H9 (cell line): Measurements from ENCODE around the gene NEMP1. TPM values are rescaled to one million over a fixed set of nuclear protein-coding genes. Genes with fewer than 3 reads are reported as not detected.

Source experiments
- DNase-seq: peaks from one replicate; pipeline ENCODE4 v3.0.0-alpha.2; 2017
- H2AFZ ChIP-seq: one replicate; pipeline ENCODE4 v1.6.1; 2013; ENCODE audit warnings: mild to moderate bottlenecking, low read length, control low read depth, moderate library complexity
- H2AK5ac ChIP-seq: 2 replicates; pipeline ENCODE4 v1.6.1; 2013; ENCODE audit warnings: low read length, control low read depth, mixed read lengths; ENCODE audit not compliant: insufficient read length
- H2BK120ac ChIP-seq: one replicate; pipeline ENCODE4 v1.6.1; 2013; ENCODE audit warnings: low read depth, mild to moderate bottlenecking, low read length, control low read depth, inconsistent platforms; ENCODE audit not compliant: poor library complexity, severe bottlenecking
- H2BK12ac ChIP-seq: 2 replicates; pipeline ENCODE4 v1.6.1; 2013; ENCODE audit warnings: low read length, control low read depth, mixed read lengths, low read depth; ENCODE audit not compliant: insufficient read length
- H2BK15ac ChIP-seq: 2 replicates; pipeline ENCODE4 v1.6.1; 2013; ENCODE audit warnings: low read depth, low read length, control low read depth
- H2BK20ac ChIP-seq: one replicate; pipeline ENCODE4 v1.6.1; 2013; ENCODE audit warnings: low read depth, mild to moderate bottlenecking, low read length, control low read depth, inconsistent platforms; ENCODE audit not compliant: poor library complexity, severe bottlenecking
- H2BK5ac ChIP-seq: 2 replicates; pipeline ENCODE4 v1.6.1; 2013; ENCODE audit warnings: low read length, control low read depth, mixed read lengths; ENCODE audit not compliant: insufficient read length
- H3K14ac ChIP-seq: 2 replicates; pipeline ENCODE4 v1.6.1; 2013; ENCODE audit warnings: low read length, control low read depth; ENCODE audit not compliant: insufficient read depth
- H3K18ac ChIP-seq: 2 replicates; pipeline ENCODE4 v1.6.1; 2013; ENCODE audit warnings: low read depth, mild to moderate bottlenecking, mixed read lengths, low read length, control low read depth; ENCODE audit not compliant: insufficient read length
- H3K23ac ChIP-seq: 2 replicates; pipeline ENCODE4 v1.6.1; 2013; ENCODE audit warnings: low read length, control low read depth, mixed read lengths, low read depth; ENCODE audit not compliant: insufficient read length
- H3K23me2 ChIP-seq: 2 replicates; pipeline ENCODE4 v1.6.1; 2013; ENCODE audit warnings: low read depth, mild to moderate bottlenecking, mixed read lengths, low read length, control low read depth; ENCODE audit not compliant: insufficient read length, poor library complexity, severe bottlenecking
- H3K27ac ChIP-seq: 2 replicates; pipeline ENCODE4 v1.5.1; 2013; ENCODE audit warnings: low read length, control low read depth, mixed read lengths, low read depth; ENCODE audit not compliant: insufficient read length
- H3K27me3 ChIP-seq: 2 replicates; pipeline ENCODE4 v1.6.1; 2013; ENCODE audit warnings: low read length, control low read depth, inconsistent platforms; ENCODE audit not compliant: insufficient read depth
- H3K4ac ChIP-seq: 2 replicates; pipeline ENCODE4 v1.6.1; 2013; ENCODE audit warnings: low read depth, mild to moderate bottlenecking, control low read depth, inconsistent platforms, low read length, moderate library complexity
- H3K4me1 ChIP-seq: 2 replicates; pipeline ENCODE4 v1.6.1; 2013; ENCODE audit warnings: low read length, control low read depth, inconsistent platforms; ENCODE audit not compliant: insufficient read depth
- H3K4me2 ChIP-seq: 2 replicates; pipeline ENCODE4 v1.6.1; 2013; ENCODE audit warnings: low read length, control low read depth, mixed read lengths; ENCODE audit not compliant: insufficient read length, insufficient read depth
- H3K56ac ChIP-seq: 2 replicates; pipeline ENCODE4 v1.6.1; 2013; ENCODE audit warnings: low read depth, mild to moderate bottlenecking, mixed read lengths, low read length, control low read depth; ENCODE audit not compliant: insufficient read length
- H3K79me1 ChIP-seq: 2 replicates; pipeline ENCODE4 v1.6.1; 2013; ENCODE audit warnings: low read depth, mild to moderate bottlenecking, moderate library complexity, low read length, control low read depth, inconsistent platforms; ENCODE audit not compliant: insufficient read depth, poor library complexity, severe bottlenecking
- H3K79me2 ChIP-seq: 2 replicates; pipeline ENCODE4 v1.6.1; 2013; ENCODE audit warnings: low read length, control low read depth, inconsistent platforms; ENCODE audit not compliant: insufficient read depth
- H3K9ac ChIP-seq: 2 replicates; pipeline ENCODE4 v1.6.1; 2013; ENCODE audit warnings: low read length, control low read depth, mixed read lengths; ENCODE audit not compliant: insufficient read length; ENCODE audit errors: extremely low read depth
- H3K9me3 ChIP-seq: one replicate; pipeline ENCODE4 v1.6.1; 2013; ENCODE audit warnings: low read depth, low read length, inconsistent platforms; ENCODE audit not compliant: control insufficient read depth
- H3T11ph ChIP-seq: one replicate; pipeline ENCODE4 v1.6.1; 2013; ENCODE audit warnings: mild to moderate bottlenecking, low read length, control low read depth, inconsistent platforms
- H4K20me1 ChIP-seq: one replicate; pipeline ENCODE4 v1.6.1; 2013; ENCODE audit not compliant: control insufficient read depth, insufficient read length, insufficient read depth
- H4K5ac ChIP-seq: 2 replicates; pipeline ENCODE4 v1.6.1; 2013; ENCODE audit warnings: low read depth, mild to moderate bottlenecking, mixed read lengths, low read length, control low read depth; ENCODE audit not compliant: insufficient read length
- H4K8ac ChIP-seq: replicated peaks from 2 replicates; pipeline ENCODE4 v1.6.1; 2013; ENCODE audit warnings: low read length, control low read depth, mixed read lengths, low read depth; ENCODE audit not compliant: insufficient read length
- H4K91ac ChIP-seq: 2 replicates; pipeline ENCODE4 v1.6.1; 2013; ENCODE audit warnings: low read depth, mild to moderate bottlenecking, moderate library complexity, mixed read lengths, low read length, control low read depth; ENCODE audit not compliant: insufficient read length
- H3K27ac Mint-ChIP-seq, 3 experiments: 2 replicates in 2 of 3; 3 replicates in 1 of 3; pipeline ENCODE4 v1.8.0; 2020 to 2021; ENCODE audit warnings: mixed read lengths in 3 of 3, mild to moderate bottlenecking in 1 of 3, moderate library complexity in 1 of 3
- H3K27me3 Mint-ChIP-seq: 2 replicates; pipeline ENCODE4 v1.8.0; 2021; ENCODE audit warnings: low read depth, mild to moderate bottlenecking, moderate library complexity, mixed read lengths
- H3K36me3 Mint-ChIP-seq, 3 experiments: 2 replicates in 2 of 3; 3 replicates in 1 of 3; pipeline ENCODE4 v1.8.0; 2020 to 2021; ENCODE audit warnings: low read depth in 3 of 3, mixed read lengths in 3 of 3; ENCODE audit not compliant: insufficient read depth in 1 of 3
- H3K4me1 Mint-ChIP-seq, 2 experiments: 2 replicates each; pipeline ENCODE4 v1.8.0; 2020; ENCODE audit warnings: mixed read lengths in 2 of 2
- H3K4me3 Mint-ChIP-seq, 2 experiments: 2 replicates in 1 of 2; 3 replicates in 1 of 2; pipeline ENCODE4 v1.8.0; 2020 to 2021; ENCODE audit warnings: mild to moderate bottlenecking in 2 of 2, mixed read lengths in 2 of 2, moderate library complexity in 1 of 2
- H3K9me3 Mint-ChIP-seq, 2 experiments: 2 replicates in 1 of 2; 3 replicates in 1 of 2; pipeline ENCODE4 v1.8.0; 2020; ENCODE audit warnings: mild to moderate bottlenecking in 2 of 2, mixed read lengths in 2 of 2, moderate library complexity in 1 of 2
- CTCF ChIP-seq: fragments of 200-600 bp; sonication (generic); conservative IDR thresholded peaks from 3 replicates; pipeline ENCODE4 v1.8.0; 2021; ENCODE audit warnings: antibody characterized with exemption, mild to moderate bottlenecking
- WGBS: extraction: QIAGEN DNeasy Blood & Tissue Kit; methylation state at CpG from one replicate; pipeline ENCODE4 v1.1.7; 2013; ENCODE audit warnings: missing lambda C conversion rate, low lambda C conversion rate, mixed read lengths; ENCODE audit not compliant: insufficient read length; ENCODE audit errors: extremely low coverage; 5-methylcytosine and 5-hydroxymethylcytosine counted together
- total RNA-seq: library from RNA; stranded (reverse); gene quantifications from 2 replicates; pipeline ENCODE4 v1.2.1, GENCODE V29; 2021

NEMP1 gene
- total RNA-seq, 1 experiment from 2014 or later: 50.1 TPM

DNA sequence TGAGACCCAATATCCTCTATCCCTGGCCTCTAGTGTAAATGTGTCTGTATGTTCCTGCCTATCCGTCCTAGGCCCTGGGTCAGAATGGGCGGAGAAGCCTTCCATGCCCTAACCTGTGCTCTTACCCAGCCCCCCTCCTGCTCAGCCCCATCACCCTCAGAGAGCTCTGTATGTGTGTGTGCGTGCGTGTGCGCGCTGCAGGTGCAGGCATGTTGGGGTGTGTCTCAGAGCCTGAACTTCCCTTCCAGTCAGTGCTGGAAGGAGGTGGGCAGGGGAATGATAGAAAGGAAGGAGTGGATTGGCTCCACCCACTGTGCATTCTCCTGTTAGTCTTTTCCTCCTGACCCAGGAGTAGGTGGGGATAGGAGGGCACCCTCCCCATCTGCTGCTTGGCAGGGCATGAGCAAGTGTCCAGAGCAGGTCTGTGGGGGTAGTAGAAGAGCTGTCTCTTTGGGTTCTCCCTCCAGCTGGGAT lies 17.5 kb upstream of the NEMP1 start:
- Mint-ChIP-seq H3K27ac (peak overlapping the region in 2 of 3 experiments; percentile 88 to 97; a peak in 4 of 7 replicates), H3K4me1 (peaks cover 33 to 42% of the 10 kb centered on the region in 2 experiments), H3K36me3 (peaks cover 15 to 76% (median 64%) of the 10 kb centered on the region in 3 experiments), H3K4me3 (no peak overlapping the region), H3K9me3 (no peaks in the 10 kb centered on the region), H3K27me3 (no peaks in the 10 kb centered on the region; the same call in 1 of the 2 replicates)
- no peak for TF ChIP-seq CTCF
- Histone ChIP-seq H3K23me2 (no peaks in the 10 kb centered on the region), H4K91ac (no peak overlapping the region), H3T11ph (no peak overlapping the region), H3K27me3 (no peaks in the 10 kb centered on the region), H2BK15ac (no peak overlapping the region), H3K23ac (no peak overlapping the region), H4K8ac (no peak overlapping the region), H3K4ac (no peak overlapping the region), H3K79me2 (no peaks in the 10 kb centered on the region), H2AK5ac (no peak overlapping the region), H3K27ac (no peak overlapping the region), H2BK5ac (no peak overlapping the region), H2BK12ac (no peak overlapping the region), H3K56ac (no peak overlapping the region), H3K4me2 (no peak overlapping the region), H2BK20ac (no peak overlapping the region), H3K18ac (no peak overlapping the region), H4K20me1 (no peaks in the 10 kb centered on the region), H2BK120ac (no peak overlapping the region), H3K9me3 (no peaks in the 10 kb centered on the region), H3K9ac (no peak overlapping the region), H3K4me1 (no peaks in the 10 kb centered on the region; the same call in 1 of the 2 replicates), H3K14ac (no peak overlapping the region), H2AFZ (no peak overlapping the region), H4K5ac (no peak overlapping the region), H3K79me1 (no peaks in the 10 kb centered on the region)
- WGBS: no CpG with 5 or more reads among the region's 6 CpGs
- no peak for DNase-seq
